D721Med (cell line): ENCODE data around the gene FSIP1.

Experiments used
- DNase-seq: peaks from one replicate; pipeline ENCODE4 v3.0.0; 2011; ENCODE audit warnings: low spot score; ENCODE audit not compliant: insufficient read length
- FAIRE-seq: peaks from 2 replicates; lab custom pipeline; 2011; peaks lifted over from hg19 to GRCh38; lab: Jason Lieb, UNC
- TF ChIP-seq, protein P1 (sequence below): IDR thresholded peaks from 2 replicates; pipeline ENCODE4 v1.5.1; 2012; ENCODE audit warnings: mild to moderate bottlenecking, control low read depth; ENCODE audit not compliant: insufficient read depth; ENCODE audit errors: missing control alignments

The FSIP1 gene

DNA sequence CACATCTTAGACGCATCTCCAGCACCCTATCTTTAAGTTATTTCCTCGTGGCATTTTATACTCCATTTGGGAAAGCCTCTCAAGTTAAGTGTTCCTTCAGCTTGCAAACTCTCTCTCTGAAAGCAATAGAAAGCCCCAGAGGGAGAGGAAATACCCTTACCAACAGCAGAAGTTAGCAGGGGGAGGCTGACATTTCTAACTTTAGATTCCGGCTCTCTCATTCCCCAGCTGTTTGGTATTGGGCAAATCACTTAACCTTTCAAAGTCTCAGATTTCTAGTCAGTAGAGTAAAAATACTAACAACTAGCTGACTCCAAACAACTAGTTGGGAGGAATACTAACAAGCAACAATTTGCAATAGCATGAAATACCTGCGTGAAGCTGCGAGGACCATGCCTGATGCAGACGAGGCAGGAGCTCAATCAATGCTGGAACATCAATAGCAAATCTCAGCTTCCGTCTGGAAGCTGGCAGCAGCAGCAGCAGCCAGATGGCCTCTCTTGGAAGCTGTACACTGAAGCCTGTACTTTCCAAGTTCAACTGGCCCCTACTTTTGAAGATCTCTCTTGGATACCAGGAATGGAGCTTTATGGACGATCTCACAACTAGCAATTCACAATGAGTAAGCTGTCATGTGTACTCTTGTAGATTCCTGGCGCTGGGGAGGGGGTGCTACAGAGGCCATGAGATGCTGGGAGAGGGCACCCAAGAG is 153.9 kb downstream of the FSIP1 start:
- DNase-seq, result no peak
- TF ChIP-seq, protein P1, sequence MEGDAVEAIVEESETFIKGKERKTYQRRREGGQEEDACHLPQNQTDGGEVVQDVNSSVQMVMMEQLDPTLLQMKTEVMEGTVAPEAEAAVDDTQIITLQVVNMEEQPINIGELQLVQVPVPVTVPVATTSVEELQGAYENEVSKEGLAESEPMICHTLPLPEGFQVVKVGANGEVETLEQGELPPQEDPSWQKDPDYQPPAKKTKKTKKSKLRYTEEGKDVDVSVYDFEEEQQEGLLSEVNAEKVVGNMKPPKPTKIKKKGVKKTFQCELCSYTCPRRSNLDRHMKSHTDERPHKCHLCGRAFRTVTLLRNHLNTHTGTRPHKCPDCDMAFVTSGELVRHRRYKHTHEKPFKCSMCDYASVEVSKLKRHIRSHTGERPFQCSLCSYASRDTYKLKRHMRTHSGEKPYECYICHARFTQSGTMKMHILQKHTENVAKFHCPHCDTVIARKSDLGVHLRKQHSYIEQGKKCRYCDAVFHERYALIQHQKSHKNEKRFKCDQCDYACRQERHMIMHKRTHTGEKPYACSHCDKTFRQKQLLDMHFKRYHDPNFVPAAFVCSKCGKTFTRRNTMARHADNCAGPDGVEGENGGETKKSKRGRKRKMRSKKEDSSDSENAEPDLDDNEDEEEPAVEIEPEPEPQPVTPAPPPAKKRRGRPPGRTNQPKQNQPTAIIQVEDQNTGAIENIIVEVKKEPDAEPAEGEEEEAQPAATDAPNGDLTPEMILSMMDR, result no peak
- no peak for FAIRE-seq

DNA sequence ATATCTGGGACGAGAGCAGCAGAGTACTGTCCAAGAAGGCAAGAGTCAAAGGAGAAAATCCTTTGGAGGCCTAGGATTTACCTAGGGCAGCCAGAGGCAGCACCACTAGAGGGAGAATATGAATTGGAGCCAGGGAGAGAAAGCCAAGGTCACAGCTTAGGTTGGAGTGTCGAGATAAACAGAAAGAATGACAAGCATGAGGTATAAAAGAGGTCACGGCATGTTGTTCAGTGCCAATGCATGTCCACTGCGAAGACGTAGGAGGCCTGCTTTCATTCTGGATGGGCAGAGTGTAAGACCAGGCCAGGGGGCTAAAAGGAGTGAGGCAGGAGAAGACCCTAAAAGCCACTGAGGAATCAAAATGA is 154.5 kb downstream of the FSIP1 start:
- FAIRE-seq (no peak), DNase-seq (no peak)
- TF ChIP-seq, protein P1, result no peak

DNA sequence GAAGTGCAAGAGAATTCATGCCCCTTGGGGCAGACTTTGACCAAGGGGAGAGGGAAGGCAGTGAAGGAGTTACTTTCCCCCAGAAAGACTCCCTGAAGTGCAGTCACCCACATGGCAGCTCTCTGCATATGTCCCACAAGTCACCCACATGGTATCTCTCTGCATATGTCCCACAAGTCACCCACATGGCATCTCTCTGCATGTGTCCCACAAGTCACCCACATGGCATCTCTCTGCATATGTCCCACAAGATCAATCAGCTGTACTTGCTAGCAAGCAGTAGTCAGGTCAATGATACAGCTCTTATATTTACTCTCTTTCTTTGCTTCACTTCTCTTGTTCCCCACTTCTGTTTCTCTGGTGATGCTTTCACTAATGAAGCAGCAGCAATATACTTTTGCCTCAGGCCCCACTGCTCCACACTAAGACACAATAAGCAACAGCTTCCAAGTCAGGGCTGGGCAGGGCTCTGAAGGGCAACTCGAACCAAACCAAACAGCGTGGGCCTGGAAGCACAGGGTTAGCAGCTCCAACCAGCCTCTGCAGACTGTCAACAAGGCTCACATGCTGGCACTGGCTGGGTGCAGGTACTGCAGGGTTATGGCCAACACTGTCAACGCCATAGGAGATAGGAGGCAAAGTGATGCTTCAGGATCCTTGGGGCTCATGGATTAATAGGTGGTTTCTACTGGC is 155.0 kb downstream of the FSIP1 start:
- TF ChIP-seq, protein P1, result no peak
- DNase-seq (no peak), FAIRE-seq (no peak)

DNA sequence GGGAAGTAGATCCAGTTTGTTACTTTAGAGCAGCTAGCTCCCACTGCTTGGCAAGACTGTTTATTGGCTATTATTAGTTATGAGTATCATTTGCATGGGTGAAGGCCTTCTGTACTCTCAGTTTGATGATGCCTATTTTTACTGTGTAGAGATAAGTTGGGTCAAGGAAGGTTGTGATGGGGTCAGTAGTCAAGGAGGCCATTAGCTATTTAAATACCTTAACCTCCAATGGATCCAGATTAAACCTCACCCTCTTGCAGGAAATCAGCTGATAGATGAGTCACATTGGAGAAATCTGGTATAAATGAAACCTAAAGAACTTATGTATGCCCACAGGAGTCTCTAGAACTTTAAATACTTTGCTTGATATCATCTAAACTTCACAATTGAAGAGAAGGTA is 156.8 kb downstream of the FSIP1 start:
- DNase-seq (no peak), FAIRE-seq (no peak)
- TF ChIP-seq, protein P1, result no peak

DNA sequence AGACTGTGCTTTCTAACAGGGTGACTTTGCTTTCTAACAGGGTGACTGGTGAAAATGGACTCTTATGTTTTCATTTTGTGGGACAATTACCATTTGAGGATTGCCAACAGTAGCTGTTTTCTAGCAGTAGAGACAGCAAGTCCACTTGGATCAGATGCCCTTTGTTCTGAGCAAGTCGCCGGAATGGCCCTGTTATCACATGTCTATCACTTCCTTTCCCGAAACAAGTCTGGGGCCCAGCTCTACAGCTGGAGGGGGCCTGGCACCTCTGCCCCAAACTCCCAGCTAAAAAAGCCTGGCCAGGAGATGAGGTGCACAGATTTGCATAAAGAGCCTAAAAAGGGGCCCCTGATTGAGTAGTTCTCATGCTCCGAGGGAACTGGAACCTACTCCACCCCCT is 157.2 kb downstream of the FSIP1 start:
- no peak for FAIRE-seq
- DNase-seq, result no peak
- TF ChIP-seq, protein P1, result no peak

DNA sequence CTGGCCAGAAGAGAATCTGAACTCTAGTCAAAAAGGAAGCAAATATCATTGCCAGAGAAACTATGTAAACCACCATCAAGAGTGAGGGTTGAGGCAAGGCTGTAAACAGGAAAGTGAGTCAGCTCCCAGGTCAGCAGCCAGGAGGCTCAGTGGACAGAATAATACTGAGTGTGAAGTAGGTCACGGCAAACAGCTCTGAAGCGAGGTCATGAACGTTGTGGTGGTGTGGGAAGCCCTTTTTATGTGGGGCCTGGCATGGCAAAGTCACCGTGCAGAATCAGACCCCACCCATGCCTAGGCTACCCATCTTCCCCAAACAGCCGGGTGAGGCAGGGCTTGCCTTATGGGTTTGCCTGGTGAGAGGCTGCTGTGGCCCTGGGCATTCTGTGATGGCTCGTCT is 157.8 kb downstream of the FSIP1 start:
- TF ChIP-seq, protein P1, result no peak
- DNase-seq (no peak), FAIRE-seq (no peak)

DNA sequence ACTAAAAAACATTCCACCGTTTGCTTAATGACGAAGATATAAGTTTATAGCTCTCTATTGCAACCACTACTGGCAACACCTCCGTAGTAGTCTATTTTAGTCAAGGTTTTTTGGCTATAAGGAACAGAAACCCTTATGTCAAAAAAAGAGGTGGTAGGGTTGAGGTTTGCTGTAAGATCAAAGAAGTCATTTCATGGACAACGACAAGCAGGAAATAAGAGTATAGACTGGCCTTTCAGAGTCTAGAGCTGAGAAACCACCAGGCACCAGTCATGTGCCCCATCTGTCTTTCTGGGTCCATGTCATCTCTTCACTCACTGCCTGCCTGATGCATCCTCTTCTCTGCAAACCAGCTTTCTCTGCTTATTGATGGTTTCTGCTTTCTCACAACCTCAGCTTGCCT is 159.1 kb downstream of the FSIP1 start:
- FAIRE-seq, result no peak
- TF ChIP-seq, protein P1, result no peak

More for the DNA sequence above, 159.1 kb downstream of the FSIP1 start:
- DNase-seq, result no peak
